WTC11 (cell line): ENCODE results near the gene ENO1. TPM values are rescaled to one million over a fixed set of nuclear protein-coding genes. Genes with fewer than 3 reads are reported as not detected.

Experiments used
- ATAC-seq: fragments of 200-7000 bp; cut with Tn5 transposase; 2 replicates; pipeline ENCODE4 v1.10.0; 2021; ENCODE audit warnings: mild to moderate bottlenecking, moderate library complexity
- CTCF ChIA-PET: fragments of 300-600 bp; sonication (Branson Sonifier 250); formaldehyde crosslinking; loops from one replicate; lab custom pipeline; 2021; ENCODE audit warnings: antibody characterized with exemption; lab: Charles Lee
- POLR2A ChIA-PET: fragments of 350-600 bp; sonication (Branson Sonifier 250); formaldehyde crosslinking; loops from one replicate; lab custom pipeline; 2021; ENCODE audit warnings: antibody characterized with exemption; lab: Charles Lee
- DNase-seq: peaks from one replicate; pipeline ENCODE4 v3.0.0; 2021; ENCODE audit warnings: low spot score
- H3K27ac Mint-ChIP-seq: 2 replicates; pipeline ENCODE4 v1.8.0; 2021; ENCODE audit warnings: mixed read lengths
- H3K27me3 Mint-ChIP-seq: 2 replicates; pipeline ENCODE4 v1.8.0; 2021; ENCODE audit warnings: low read depth, mild to moderate bottlenecking, moderate library complexity, mixed read lengths
- H3K36me3 Mint-ChIP-seq: 2 replicates; pipeline ENCODE4 v1.8.0; 2021; ENCODE audit warnings: mixed read lengths
- H3K4me1 Mint-ChIP-seq: 2 replicates; pipeline ENCODE4 v1.8.0; 2022; ENCODE audit warnings: mixed read lengths
- H3K4me3 Mint-ChIP-seq: 2 replicates; pipeline ENCODE4 v1.8.0; 2021; ENCODE audit warnings: mild to moderate bottlenecking, moderate library complexity, mixed read lengths
- H3K9me3 Mint-ChIP-seq: 2 replicates; pipeline ENCODE4 v1.8.0; 2021; ENCODE audit warnings: mixed read lengths
- AFF4 ChIP-seq: sonication (generic); formaldehyde crosslinking; IDR thresholded peaks from 2 replicates; pipeline ENCODE4 v1.8.1; 2023; ENCODE audit warnings: mild to moderate bottlenecking, missing genetic modification reagents, borderline replicate concordance
- ELF4 ChIP-seq: sonication (generic); formaldehyde crosslinking; IDR thresholded peaks from 2 replicates; pipeline ENCODE4 v1.8.1; 2022; ENCODE audit warnings: low read depth, mild to moderate bottlenecking, moderate library complexity, missing genetic modification reagents
- ETV6 ChIP-seq: sonication (generic); formaldehyde crosslinking; IDR thresholded peaks from 2 replicates; pipeline ENCODE4 v1.8.1; 2022; ENCODE audit warnings: mild to moderate bottlenecking, missing genetic modification reagents
- FOXP4 ChIP-seq: sonication (generic); formaldehyde crosslinking; IDR thresholded peaks from 2 replicates; pipeline ENCODE4 v1.8.0; 2022; ENCODE audit warnings: mild to moderate bottlenecking, missing genetic modification reagents
- GRHL2 ChIP-seq: fragments of 250-450 bp; sonication (Bioruptor Pico); IDR thresholded peaks from 2 replicates; pipeline ENCODE4 v1.8.0; 2022; ENCODE audit warnings: mild to moderate bottlenecking, moderate library complexity; ENCODE audit not compliant: insufficient replicate concordance, severe bottlenecking
- GTF2I ChIP-seq: fragments of 250-450 bp; sonication (Bioruptor Pico); conservative IDR thresholded peaks from 2 replicates; pipeline ENCODE4 v1.4.0; 2021; ENCODE audit warnings: mild to moderate bottlenecking
- NR3C1 ChIP-seq: sonication (generic); formaldehyde crosslinking; conservative IDR thresholded peaks from 2 replicates; pipeline ENCODE4 v1.8.1; 2023; ENCODE audit warnings: low read depth, mild to moderate bottlenecking, missing genetic modification reagents
- PRRX2 ChIP-seq: fragments of 250-450 bp; sonication (Bioruptor Pico); IDR thresholded peaks from 2 replicates; pipeline ENCODE4 v1.8.0; 2021; ENCODE audit warnings: mild to moderate bottlenecking
- ZNF396 ChIP-seq: fragments of 250-450 bp; sonication (Bioruptor Pico); IDR thresholded peaks from 2 replicates; pipeline ENCODE4 v1.8.0; 2021; ENCODE audit warnings: mild to moderate bottlenecking, moderate library complexity, borderline replicate concordance
- ZNF423 ChIP-seq: fragments of 250-450 bp; sonication (Bioruptor Pico); IDR thresholded peaks from 2 replicates; pipeline ENCODE4 v2.1.2; 2022; ENCODE audit warnings: mild to moderate bottlenecking, moderate library complexity
- total RNA-seq: library from RNA; stranded (reverse); gene quantifications from 3 replicates; pipeline ENCODE4 v1.2.3, GENCODE V29; 2021
- TF ChIP-seq, protein P1 (sequence below): sonication (generic); formaldehyde crosslinking; IDR thresholded peaks from 2 replicates; pipeline ENCODE4 v1.8.1; 2023; ENCODE audit warnings: mild to moderate bottlenecking, missing genetic modification reagents, moderate library complexity
- TF ChIP-seq, protein P2 (sequence below): fragments of 250-450 bp; sonication (Bioruptor Pico); IDR thresholded peaks from 2 replicates; pipeline ENCODE4 v1.9.0; 2021; ENCODE audit warnings: mild to moderate bottlenecking
- TF ChIP-seq, protein P3 (sequence below): sonication (generic); formaldehyde crosslinking; conservative IDR thresholded peaks from 2 replicates; pipeline ENCODE4 v1.8.1; 2022; ENCODE audit warnings: mild to moderate bottlenecking, missing genetic modification reagents
- TF ChIP-seq, protein P4 (sequence below): sonication (generic); formaldehyde crosslinking; IDR thresholded peaks from 2 replicates; pipeline ENCODE4 v1.8.1; 2023; ENCODE audit warnings: mild to moderate bottlenecking, moderate library complexity, missing genetic modification reagents
- TF ChIP-seq, protein P5 (sequence below): sonication (generic); formaldehyde crosslinking; IDR thresholded peaks from 2 replicates; pipeline ENCODE4 v1.8.0; 2023; ENCODE audit warnings: missing genetic modification reagents, mild to moderate bottlenecking, borderline replicate concordance

The ENO1 gene
- total RNA-seq, 1 experiment from 2014 or later: 1,978 TPM

- TF ChIP-seq, protein P1, sequence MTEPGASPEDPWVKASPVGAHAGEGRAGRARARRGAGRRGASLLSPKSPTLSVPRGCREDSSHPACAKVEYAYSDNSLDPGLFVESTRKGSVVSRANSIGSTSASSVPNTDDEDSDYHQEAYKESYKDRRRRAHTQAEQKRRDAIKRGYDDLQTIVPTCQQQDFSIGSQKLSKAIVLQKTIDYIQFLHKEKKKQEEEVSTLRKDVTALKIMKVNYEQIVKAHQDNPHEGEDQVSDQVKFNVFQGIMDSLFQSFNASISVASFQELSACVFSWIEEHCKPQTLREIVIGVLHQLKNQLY: no peak
- no peak for TF ChIP-seq ZNF423 (CRISPR knock-in tag)
- TF ChIP-seq AFF4: no peak
- no peak for TF ChIP-seq PRRX2 (CRISPR knock-in tag)
- TF ChIP-seq, protein P2, sequence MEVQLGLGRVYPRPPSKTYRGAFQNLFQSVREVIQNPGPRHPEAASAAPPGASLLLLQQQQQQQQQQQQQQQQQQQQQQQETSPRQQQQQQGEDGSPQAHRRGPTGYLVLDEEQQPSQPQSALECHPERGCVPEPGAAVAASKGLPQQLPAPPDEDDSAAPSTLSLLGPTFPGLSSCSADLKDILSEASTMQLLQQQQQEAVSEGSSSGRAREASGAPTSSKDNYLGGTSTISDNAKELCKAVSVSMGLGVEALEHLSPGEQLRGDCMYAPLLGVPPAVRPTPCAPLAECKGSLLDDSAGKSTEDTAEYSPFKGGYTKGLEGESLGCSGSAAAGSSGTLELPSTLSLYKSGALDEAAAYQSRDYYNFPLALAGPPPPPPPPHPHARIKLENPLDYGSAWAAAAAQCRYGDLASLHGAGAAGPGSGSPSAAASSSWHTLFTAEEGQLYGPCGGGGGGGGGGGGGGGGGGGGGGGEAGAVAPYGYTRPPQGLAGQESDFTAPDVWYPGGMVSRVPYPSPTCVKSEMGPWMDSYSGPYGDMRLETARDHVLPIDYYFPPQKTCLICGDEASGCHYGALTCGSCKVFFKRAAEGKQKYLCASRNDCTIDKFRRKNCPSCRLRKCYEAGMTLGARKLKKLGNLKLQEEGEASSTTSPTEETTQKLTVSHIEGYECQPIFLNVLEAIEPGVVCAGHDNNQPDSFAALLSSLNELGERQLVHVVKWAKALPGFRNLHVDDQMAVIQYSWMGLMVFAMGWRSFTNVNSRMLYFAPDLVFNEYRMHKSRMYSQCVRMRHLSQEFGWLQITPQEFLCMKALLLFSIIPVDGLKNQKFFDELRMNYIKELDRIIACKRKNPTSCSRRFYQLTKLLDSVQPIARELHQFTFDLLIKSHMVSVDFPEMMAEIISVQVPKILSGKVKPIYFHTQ (CRISPR knock-in tag): no peak
- no peak for TF ChIP-seq GTF2I
- TF ChIP-seq, protein P3, sequence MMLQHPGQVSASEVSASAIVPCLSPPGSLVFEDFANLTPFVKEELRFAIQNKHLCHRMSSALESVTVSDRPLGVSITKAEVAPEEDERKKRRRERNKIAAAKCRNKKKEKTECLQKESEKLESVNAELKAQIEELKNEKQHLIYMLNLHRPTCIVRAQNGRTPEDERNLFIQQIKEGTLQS (CRISPR knock-in tag): no peak
- TF ChIP-seq NR3C1 (CRISPR knock-in tag): no peak
- TF ChIP-seq, all 79 proteins: peak for 0
These were observed 13.5 kb upstream of the ENO1 start (continued) for GRCh38 chr1:8892026-8892425.

- no peak for DNase-seq
- CTCF ChIA-PET: interaction anchor here (0.9 to 2.3 kb wide), 5 partner anchors 11 to 114 kb away, joined by 3 to 9 read pairs (median 3); no protein-coding TSS in a partner anchor
- POLR2A ChIA-PET: no interaction called here
- no peaks in the 10 kb centered on the region for H3K4me1 Mint-ChIP-seq
- H3K27me3 Mint-ChIP-seq: no peaks in the 10 kb centered on the region
- ATAC-seq: no peak
- no peak overlapping the region for H3K4me3 Mint-ChIP-seq
- H3K36me3 Mint-ChIP-seq: no peaks in the 10 kb centered on the region
- H3K27ac Mint-ChIP-seq: no peak overlapping the region
- no peaks in the 10 kb centered on the region for H3K9me3 Mint-ChIP-seq
- TF ChIP-seq ELF4 (no peak), AFF4 (no peak), ETV6 (CRISPR knock-in tag) (no peak), GRHL2 (CRISPR knock-in tag) (no peak), FOXP4 (CRISPR knock-in tag) (no peak), ZNF396 (no peak)
- TF ChIP-seq, protein P4, sequence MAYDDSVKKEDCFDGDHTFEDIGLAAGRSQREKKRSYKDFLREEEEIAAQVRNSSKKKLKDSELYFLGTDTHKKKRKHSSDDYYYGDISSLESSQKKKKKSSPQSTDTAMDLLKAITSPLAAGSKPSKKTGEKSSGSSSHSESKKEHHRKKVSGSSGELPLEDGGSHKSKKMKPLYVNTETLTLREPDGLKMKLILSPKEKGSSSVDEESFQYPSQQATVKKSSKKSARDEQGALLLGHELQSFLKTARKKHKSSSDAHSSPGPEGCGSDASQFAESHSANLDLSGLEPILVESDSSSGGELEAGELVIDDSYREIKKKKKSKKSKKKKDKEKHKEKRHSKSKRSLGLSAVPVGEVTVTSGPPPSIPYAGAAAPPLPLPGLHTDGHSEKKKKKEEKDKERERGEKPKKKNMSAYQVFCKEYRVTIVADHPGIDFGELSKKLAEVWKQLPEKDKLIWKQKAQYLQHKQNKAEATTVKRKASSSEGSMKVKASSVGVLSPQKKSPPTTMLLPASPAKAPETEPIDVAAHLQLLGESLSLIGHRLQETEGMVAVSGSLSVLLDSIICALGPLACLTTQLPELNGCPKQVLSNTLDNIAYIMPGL (CRISPR knock-in tag): no peak
- TF ChIP-seq, protein P5, sequence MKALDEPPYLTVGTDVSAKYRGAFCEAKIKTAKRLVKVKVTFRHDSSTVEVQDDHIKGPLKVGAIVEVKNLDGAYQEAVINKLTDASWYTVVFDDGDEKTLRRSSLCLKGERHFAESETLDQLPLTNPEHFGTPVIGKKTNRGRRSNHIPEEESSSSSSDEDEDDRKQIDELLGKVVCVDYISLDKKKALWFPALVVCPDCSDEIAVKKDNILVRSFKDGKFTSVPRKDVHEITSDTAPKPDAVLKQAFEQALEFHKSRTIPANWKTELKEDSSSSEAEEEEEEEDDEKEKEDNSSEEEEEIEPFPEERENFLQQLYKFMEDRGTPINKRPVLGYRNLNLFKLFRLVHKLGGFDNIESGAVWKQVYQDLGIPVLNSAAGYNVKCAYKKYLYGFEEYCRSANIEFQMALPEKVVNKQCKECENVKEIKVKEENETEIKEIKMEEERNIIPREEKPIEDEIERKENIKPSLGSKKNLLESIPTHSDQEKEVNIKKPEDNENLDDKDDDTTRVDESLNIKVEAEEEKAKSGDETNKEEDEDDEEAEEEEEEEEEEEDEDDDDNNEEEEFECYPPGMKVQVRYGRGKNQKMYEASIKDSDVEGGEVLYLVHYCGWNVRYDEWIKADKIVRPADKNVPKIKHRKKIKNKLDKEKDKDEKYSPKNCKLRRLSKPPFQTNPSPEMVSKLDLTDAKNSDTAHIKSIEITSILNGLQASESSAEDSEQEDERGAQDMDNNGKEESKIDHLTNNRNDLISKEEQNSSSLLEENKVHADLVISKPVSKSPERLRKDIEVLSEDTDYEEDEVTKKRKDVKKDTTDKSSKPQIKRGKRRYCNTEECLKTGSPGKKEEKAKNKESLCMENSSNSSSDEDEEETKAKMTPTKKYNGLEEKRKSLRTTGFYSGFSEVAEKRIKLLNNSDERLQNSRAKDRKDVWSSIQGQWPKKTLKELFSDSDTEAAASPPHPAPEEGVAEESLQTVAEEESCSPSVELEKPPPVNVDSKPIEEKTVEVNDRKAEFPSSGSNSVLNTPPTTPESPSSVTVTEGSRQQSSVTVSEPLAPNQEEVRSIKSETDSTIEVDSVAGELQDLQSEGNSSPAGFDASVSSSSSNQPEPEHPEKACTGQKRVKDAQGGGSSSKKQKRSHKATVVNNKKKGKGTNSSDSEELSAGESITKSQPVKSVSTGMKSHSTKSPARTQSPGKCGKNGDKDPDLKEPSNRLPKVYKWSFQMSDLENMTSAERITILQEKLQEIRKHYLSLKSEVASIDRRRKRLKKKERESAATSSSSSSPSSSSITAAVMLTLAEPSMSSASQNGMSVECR (CRISPR knock-in tag): no peak
These were observed 12.9 kb upstream of the ENO1 start for GRCh38 chr1:8891401-8891800.
